ENCODE results near the gene SMCO2. TPM values are rescaled to one million over a fixed set of nuclear protein-coding genes. Genes with fewer than 3 reads are reported as not detected.

The SMCO2 gene
- total and polyA plus RNA-seq, 2 of the 4 experiments (the other 2 are of a cell fraction), result 0.19 TPM; not detected in 1

- TF ChIP-seq MAZ (IDR thresholded peaks at IDR 0.05; ENCODE audit: borderline replicate concordance, low read depth, low read length) (no peak), SMC3 (IDR thresholded peaks at IDR 0.05; ENCODE audit: low read depth, low read length) (no peak)
Observed at GRCh38 chr12:27548301-27549199, 102.0 kb downstream of the SMCO2 start (continued).

GRCh38 chr12:27549236-27549800 is 102.8 kb downstream of the SMCO2 start:
- H3K9me1 ChIP-seq (ENCODE audit: insufficient read depth, low read length), result peaks cover 33% of the 10 kb centered on the region
- peak overlapping the region; percentile 90 for H3K27ac ChIP-seq (ENCODE audit: insufficient read depth, low read length)
- peak overlapping the region; percentile 17; the same call in 1 of the 2 replicates for H3K9ac ChIP-seq (ENCODE audit: low read depth, low read length)
- H3K56ac ChIP-seq (ENCODE audit: extremely low read depth, insufficient read depth, low read length), result peak overlapping the region; percentile 62
- H4K8ac ChIP-seq (ENCODE audit: low read depth in 2 of 2, low read length in 2 of 2), result peak overlapping the region; percentile 1 to 87; a peak in 3 of 4 replicates
- peak overlapping the region; percentile 96 for H2AK9ac ChIP-seq (replicated peaks; ENCODE audit: low read depth, low read length, poor library complexity)
- peak overlapping the region; percentile 89 for H3K23ac ChIP-seq (ENCODE audit: low read depth, low read length)
- peak; percentile 77 for ATAC-seq (ENCODE audit: low read depth)
- peak overlapping the region; percentile 89 for H2AK5ac ChIP-seq (ENCODE audit: low read depth, low read length)
- H4K5ac ChIP-seq (ENCODE audit: low read depth, low read length), result peak overlapping the region; percentile 89
- H3K4me3 ChIP-seq (ENCODE audit: insufficient read depth, low read depth, low read length), result peak overlapping the region; percentile 9; the same call in 1 of the 2 replicates
- CTCF ChIA-PET, result no interaction called here
- peak overlapping the region; percentile 88 for H3K4me2 ChIP-seq (ENCODE audit: low read depth, low read length)
- peak overlapping the region; percentile 95 for H3K18ac ChIP-seq (ENCODE audit: low read depth, low read length)
- peak overlapping the region; percentile 53; the same call in 2 of the 3 replicates for H2BK15ac ChIP-seq (ENCODE audit: low read depth, low read length)
- in situ Hi-C loops (cut with MboI; ENCODE audit: low sequenced_read_pairs), result no loop called here
- peaks cover 29% of the 10 kb centered on the region for H3K4me1 ChIP-seq (ENCODE audit: control insufficient read depth, insufficient read depth, low read length)
- peaks cover 21 to 88% of the 10 kb centered on the region in 2 experiments for H3K79me1 ChIP-seq (ENCODE audit: low read depth in 1 of 2, low read length in 2 of 2)
- peak overlapping the region; percentile 86 for H3K4ac ChIP-seq (ENCODE audit: low read depth, low read length)
- 0 out of 2 replicates have a peak, but pooled peaks cover 3% of the 10 kb centered on the region for H4K20me1 ChIP-seq (ENCODE audit: insufficient read depth, low read length)
- no peaks in the 10 kb centered on the region for H3K9me3 ChIP-seq (ENCODE audit: control insufficient read depth, insufficient read depth, low read length)
- BruUV-seq (replicated peaks), result no TSS peak
- TF ChIP-seq FOS (IDR thresholded peaks at IDR 0.05; ENCODE audit: low read depth, low read length), result peak; percentile 68; the same call in 1 of the 2 replicates
- TF ChIP-seq MXI1 (IDR thresholded peaks at IDR 0.05; ENCODE audit: borderline replicate concordance, low read depth, low read length), result no peak
- TF ChIP-seq USF2 (IDR thresholded peaks at IDR 0.05; ENCODE audit: low read depth, low read length), result no peak
- no peak for TF ChIP-seq ELK1 (IDR thresholded peaks at IDR 0.05; ENCODE audit: borderline replicate concordance, low read depth, low read length)
- TF ChIP-seq CTCF (conservative IDR thresholded peaks at IDR 0.05; ENCODE audit: low read depth, low read length), result no peak
- no peak for TF ChIP-seq RFX5 (IDR thresholded peaks at IDR 0.05; ENCODE audit: low read depth, low read length)
- peak overlapping the region; percentile 85 for H3K14ac ChIP-seq (replicated peaks; ENCODE audit: low read depth, low read length)
- peak overlapping the region; percentile 99 for H2BK5ac ChIP-seq (ENCODE audit: low read depth, low read length, poor library complexity, severe bottlenecking)
- peak overlapping the region; percentile 82 for H4K91ac ChIP-seq (ENCODE audit: insufficient read depth, low read depth, low read length)
- 0% methylated on average over 1 of the region's 8 CpGs; no CpG with 5 or more reads in 1 of the 2 experiments for WGBS, 2 experiments (ENCODE audit: extremely low coverage in 2 of 2, insufficient read length in 1 of 2)
- POLR2A ChIA-PET (ENCODE audit: unreplicated experiment), result no interaction called here
- peak overlapping the region; percentile 97 for H2BK120ac ChIP-seq (ENCODE audit: low read depth, low read length)
- dilution Hi-C loops (cut with HindIII; ENCODE audit: low sequenced_read_pairs, unreplicated experiment), result no loop called here
- H2BK20ac ChIP-seq (ENCODE audit: low read depth, low read length), result peak overlapping the region; percentile 88
- intact Hi-C loops (cut with micrococcal nuclease), result no loop called here
- peak overlapping the region; percentile 76 for H2AFZ ChIP-seq (replicated peaks; ENCODE audit: low read length, poor library complexity)
- peak; percentile 87 for DNase-seq
- no peaks in the 10 kb centered on the region for H3K36me3 ChIP-seq (ENCODE audit: control insufficient read depth, insufficient read depth, low read length)
- no peaks in the 10 kb centered on the region for H3K27me3 ChIP-seq (ENCODE audit: control insufficient read depth, insufficient read depth, low read length)
